PC-9 (cell line): ENCODE measurements around the gene GLOD4. TPM values are rescaled to one million over a fixed set of nuclear protein-coding genes. Genes with fewer than 3 reads are reported as not detected.

Source experiments
- BruUV-seq: library from RNA; stranded (reverse); fragments of 400-500 nt; replicated peaks from 2 replicates; lab custom pipeline; 2021; lab: Mats Ljungman, UMichigan
- CTCF ChIA-PET: fragments of 300-600 bp; sonication (Branson Sonifier 250); formaldehyde crosslinking; loops from one replicate; lab custom pipeline; 2022; ENCODE audit warnings: antibody characterized with exemption; lab: Charles Lee
- POLR2A ChIA-PET: fragments of 300-600 bp; sonication (Branson Sonifier 250); formaldehyde crosslinking; loops from one replicate; lab custom pipeline; 2022; ENCODE audit warnings: antibody characterized with exemption; ENCODE audit not compliant: unreplicated experiment; lab: Charles Lee
- DNase-seq, 2 experiments: peaks; one replicate each; pipeline versions ENCODE4 v3.0.0 to v3.0.0-alpha.2; 2015 to 2022; ENCODE audit warnings: mixed read lengths in 1 of 2
- H2AFZ ChIP-seq: fragments of 200-600 bp; sonication (generic); 2 replicates; pipeline ENCODE4 v1.8.1; 2017; ENCODE audit warnings: antibody characterized with exemption
- H3F3A ChIP-seq: fragments of 200-600 bp; sonication (generic); 2 replicates; pipeline ENCODE4 v1.8.1; 2017; ENCODE audit warnings: antibody characterized with exemption, mild to moderate bottlenecking, low read depth; ENCODE audit not compliant: insufficient read depth
- H3K27ac ChIP-seq: fragments of 200-600 bp; sonication (generic); 2 replicates; pipeline ENCODE4 v1.6.1; 2016; ENCODE audit warnings: mixed run types
- H3K27me3 ChIP-seq: fragments of 200-600 bp; sonication (generic); 2 replicates; pipeline ENCODE4 v1.6.1; 2016; ENCODE audit warnings: low read depth, mixed run types; ENCODE audit not compliant: insufficient read depth
- H3K36me3 ChIP-seq: fragments of 200-600 bp; sonication (generic); 2 replicates; pipeline ENCODE4 v1.6.1; 2016; ENCODE audit warnings: low read depth, mixed run types
- H3K4me1 ChIP-seq: fragments of 200-600 bp; sonication (generic); replicated peaks from 2 replicates; pipeline ENCODE4 v1.6.1; 2016; ENCODE audit warnings: mixed run types; ENCODE audit not compliant: insufficient read depth
- H3K4me2 ChIP-seq: fragments of 200-600 bp; sonication (generic); 2 replicates; pipeline ENCODE4 v1.6.1; 2017; ENCODE audit warnings: mixed run types
- H3K4me3 ChIP-seq: fragments of 200-600 bp; sonication (generic); 2 replicates; pipeline ENCODE4 v1.6.1; 2016; ENCODE audit warnings: mixed run types
- H3K79me2 ChIP-seq: fragments of 200-600 bp; sonication (generic); 2 replicates; pipeline ENCODE4 v1.6.1; 2017; ENCODE audit warnings: low read depth, mixed run types
- H3K9me2 ChIP-seq: fragments of 200-600 bp; sonication (generic); 2 replicates; pipeline ENCODE4 v1.8.1; 2017; ENCODE audit warnings: mild to moderate bottlenecking; ENCODE audit not compliant: insufficient read depth
- H3K9me3 ChIP-seq: fragments of 200-600 bp; sonication (generic); 2 replicates; pipeline ENCODE4 v1.8.1; 2016; ENCODE audit warnings: low read depth; ENCODE audit not compliant: insufficient read depth
- H4K20me1 ChIP-seq: fragments of 200-600 bp; sonication (generic); 2 replicates; pipeline ENCODE4 v1.8.1; 2017; ENCODE audit not compliant: insufficient read depth
- CTCF ChIP-seq: fragments of 200-600 bp; sonication (generic); conservative IDR thresholded peaks from 2 replicates; pipeline ENCODE4 v1.6.1; 2017; ENCODE audit warnings: mixed run types, antibody characterized with exemption, mild to moderate bottlenecking, moderate library complexity
- EZH2 ChIP-seq: fragments of 200-600 bp; sonication (generic); IDR thresholded peaks from 2 replicates; pipeline ENCODE4 v1.8.0; 2017; ENCODE audit warnings: antibody characterized with exemption, low read depth
- intact Hi-C: fragments of 100-400 bp; cut with micrococcal nuclease; formaldehyde crosslinking; loops from one replicate; pipeline ENCODE4 v1.10.0; 2022; ENCODE audit not compliant: unreplicated experiment
- total RNA-seq: library from RNA; stranded (reverse); gene quantifications from 2 replicates; pipeline ENCODE4 v1.2.3, GENCODE V29; 2021

The GLOD4 gene
- total RNA-seq, 1 experiment from 2014 or later, result 110 TPM

- H3K4me1 ChIP-seq, result no peaks in the 10 kb centered on the region
- CTCF ChIA-PET, result no interaction called here
- no peaks in the 10 kb centered on the region for H3K36me3 ChIP-seq
- TF ChIP-seq EZH2 (no peak), CTCF (no peak)
- H3F3A ChIP-seq, result no peaks in the 10 kb centered on the region
- no peaks in the 10 kb centered on the region for H3K9me2 ChIP-seq
- no peaks in the 10 kb centered on the region for H3K27me3 ChIP-seq
- H2AFZ ChIP-seq, result no peak overlapping the region
- no peaks in the 10 kb centered on the region for H4K20me1 ChIP-seq
- H3K27ac ChIP-seq, result no peak overlapping the region
- no peaks in the 10 kb centered on the region for H3K9me3 ChIP-seq
- no TSS peak for BruUV-seq
- POLR2A ChIA-PET, result no interaction called here
- no peak overlapping the region for H3K4me2 ChIP-seq
- no peak overlapping the region for H3K4me3 ChIP-seq
- intact Hi-C loops, result no loop called here
- H3K79me2 ChIP-seq, result no peaks in the 10 kb centered on the region
- DNase-seq, result no peak
These were observed 32.3 kb upstream of the GLOD4 start for GRCh38 chr17:814371-814770.

GRCh38 chr17:812638-813204, 30.6 kb upstream of the GLOD4 start:
- intact Hi-C loops, result no loop called here
- H2AFZ ChIP-seq, result no peak overlapping the region
- POLR2A ChIA-PET, result no interaction called here

GRCh38 chr17:811051-811784, 29.1 kb upstream of the GLOD4 start:
- no peak overlapping the region for H3K4me2 ChIP-seq
- no peak for DNase-seq
- no peaks in the 10 kb centered on the region for H3K27me3 ChIP-seq
- no peaks in the 10 kb centered on the region for H3F3A ChIP-seq
- no peaks in the 10 kb centered on the region for H3K9me2 ChIP-seq
- H3K4me3 ChIP-seq, result no peak overlapping the region
- H2AFZ ChIP-seq, result no peak overlapping the region
- intact Hi-C loops, result no loop called here
- POLR2A ChIA-PET, result no interaction called here
- no peaks in the 10 kb centered on the region for H3K9me3 ChIP-seq
- H3K79me2 ChIP-seq, result no peaks in the 10 kb centered on the region
- no peak overlapping the region for H3K27ac ChIP-seq
- no peaks in the 10 kb centered on the region for H3K4me1 ChIP-seq
- H4K20me1 ChIP-seq, result 0 out of 2 replicates have a peak, but pooled peaks cover 4% of the 10 kb centered on the region
- CTCF ChIA-PET, result no interaction called here
- no peak for TF ChIP-seq CTCF
- no peak for TF ChIP-seq EZH2
- BruUV-seq, result no TSS peak
- H3K36me3 ChIP-seq, result no peaks in the 10 kb centered on the region

More at GRCh38 chr17:812638-813204, 30.6 kb upstream of the GLOD4 start:
- no peak overlapping the region for H3K4me2 ChIP-seq
- no peaks in the 10 kb centered on the region for H3K27me3 ChIP-seq
- no peak for DNase-seq
- no peak for TF ChIP-seq CTCF
- TF ChIP-seq EZH2, result no peak
- H3K9me2 ChIP-seq, result no peaks in the 10 kb centered on the region
- H3K9me3 ChIP-seq, result no peaks in the 10 kb centered on the region
- no peaks in the 10 kb centered on the region for H3F3A ChIP-seq
- no peak overlapping the region for H3K27ac ChIP-seq
- H3K4me1 ChIP-seq, result no peaks in the 10 kb centered on the region
- CTCF ChIA-PET, result no interaction called here
- no peaks in the 10 kb centered on the region for H3K36me3 ChIP-seq
- H3K79me2 ChIP-seq, result no peaks in the 10 kb centered on the region
- 0 out of 2 replicates have a peak, but pooled peaks cover 4% of the 10 kb centered on the region for H4K20me1 ChIP-seq
- no TSS peak for BruUV-seq
- H3K4me3 ChIP-seq, result no peak overlapping the region
